Left ventricle myocardium inferior (tissue), 1 donor: Measurements from ENCODE around the gene CTF1. TPM values are rescaled to one million over a fixed set of nuclear protein-coding genes. Genes with fewer than 3 reads are reported as not detected.

Experiments used
- DNase-seq: peaks from one replicate; pipeline ENCODE4 v3.0.0-alpha.2; 2020
- H3K27ac ChIP-seq: fragments of 200-600 bp; replicated peaks from 2 replicates; pipeline ENCODE4 v1.8.0; 2021
- H3K27me3 ChIP-seq: fragments of 200-600 bp; 2 replicates; pipeline ENCODE4 v1.8.0; 2021; ENCODE audit warnings: low read depth
- H3K36me3 ChIP-seq: fragments of 200-600 bp; 2 replicates; pipeline ENCODE4 v1.8.0; 2021
- H3K4me1 ChIP-seq: fragments of 200-600 bp; 2 replicates; pipeline ENCODE4 v1.8.0; 2021
- H3K4me3 ChIP-seq: fragments of 200-600 bp; 2 replicates; pipeline ENCODE4 v1.8.0; 2021; ENCODE audit warnings: mild to moderate bottlenecking, moderate library complexity
- H3K9me3 ChIP-seq: fragments of 200-600 bp; replicated peaks from 2 replicates; pipeline ENCODE4 v1.8.0; 2021
- CTCF ChIP-seq: fragments of 200-600 bp; IDR thresholded peaks from 2 replicates; pipeline ENCODE4 v1.8.0; 2021; ENCODE audit warnings: antibody characterized with exemption, mild to moderate bottlenecking, borderline replicate concordance
- intact Hi-C: fragments of 100-400 bp; cut with micrococcal nuclease; formaldehyde crosslinking; loops from one replicate; pipeline ENCODE4 v1.11.0; 2022
- long read RNA-seq: library from polyadenylated mRNA; unstranded; transcript quantifications from one replicate; pipeline ENCODE4 v2.0.0, GENCODE V29; 2021
- total RNA-seq: library from RNA; stranded (reverse); fragmentation: NEBNext Ultra II Directional; extraction: Animal tissue kit (Norgen Biotek cat#: 25700); gene quantifications from one replicate; pipeline ENCODE4 v1.2.1, GENCODE V29; 2021
- donor health status: DM: no; HTN: yes; CAD: no; lungs with severe emphysema.

Gene CTF1
- 9.6 TPM for total RNA-seq
- long read RNA-seq, transcript CTF1-201 (3 exons, 1,664 nt), result major isoform, 18 of 28 reads
- long read RNA-seq, partial matches to known transcripts, result 3 of 28 reads
- long read RNA-seq, other reads (novel, unspliced or antisense), result 5 of 28 reads

- intact Hi-C loops, result no loop called here
- DNase-seq, result peak; percentile 83
- no peak for TF ChIP-seq CTCF
- peak within 1 kb of the TSS; percentile 76 for H3K4me3 ChIP-seq
- no peaks in the 10 kb centered on the region for H3K27me3 ChIP-seq
- peak within 1 kb of the TSS; percentile 98 for H3K27ac ChIP-seq
- peaks cover 56% of the 10 kb centered on the region for H3K4me1 ChIP-seq
- H3K36me3 ChIP-seq, result peaks cover 11% of the 10 kb centered on the region
- H3K9me3 ChIP-seq, result no peaks in the 10 kb centered on the region
Observed at GRCh38 chr16:30896261-30896888, at the start of gene CTF1. TSS of gene CTF1 (plus strand) at chr16:30896614. CDS start at chr16:30896644, 30 bp downstream.

GRCh38 chr16:30846649-30847402 lies 49.6 kb upstream of the CTF1 start:
- Histone ChIP-seq H3K36me3 (peaks cover 5% of the 10 kb centered on the region), H3K27ac (peak overlapping the region; percentile 45), H3K4me3 (no peak overlapping the region), H3K4me1 (peaks cover 27% of the 10 kb centered on the region), H3K9me3 (no peaks in the 10 kb centered on the region), H3K27me3 (no peaks in the 10 kb centered on the region)
- intact Hi-C loops, result loop anchor here (10.0 kb wide), 1 partner anchor 58 kb away; no protein-coding TSS in a partner anchor
- TF ChIP-seq CTCF, result no peak
- DNase-seq, result no peak

GRCh38 chr16:30850246-30850645 lies 46.2 kb upstream of the CTF1 start:
- Histone ChIP-seq H3K27ac (no peak overlapping the region), H3K27me3 (no peaks in the 10 kb centered on the region), H3K36me3 (peaks cover 7% of the 10 kb centered on the region), H3K4me3 (no peak overlapping the region), H3K9me3 (no peaks in the 10 kb centered on the region), H3K4me1 (peaks cover 25% of the 10 kb centered on the region)
- TF ChIP-seq CTCF, result no peak
- intact Hi-C loops, result no loop called here
- DNase-seq, result no peak

GRCh38 chr16:30853758-30854157 lies 42.7 kb upstream of the CTF1 start:
- no peak overlapping the region for H3K27ac ChIP-seq
- no peak for DNase-seq
- H3K9me3 ChIP-seq, result no peaks in the 10 kb centered on the region
- no peak for TF ChIP-seq CTCF
- no peak overlapping the region for H3K4me3 ChIP-seq
- H3K27me3 ChIP-seq, result no peaks in the 10 kb centered on the region
- intact Hi-C loops, result no loop called here
- H3K4me1 ChIP-seq, result peaks cover 15% of the 10 kb centered on the region
- H3K36me3 ChIP-seq, result peaks cover 7% of the 10 kb centered on the region

- intact Hi-C loops, result no loop called here
- Histone ChIP-seq H3K27ac (no peak overlapping the region), H3K4me1 (peaks cover 15% of the 10 kb centered on the region), H3K9me3 (no peaks in the 10 kb centered on the region), H3K4me3 (no peak overlapping the region), H3K36me3 (no peaks in the 10 kb centered on the region), H3K27me3 (no peaks in the 10 kb centered on the region)
- TF ChIP-seq CTCF, result no peak
- no peak for DNase-seq
Observed at GRCh38 chr16:30858111-30858495, 38.3 kb upstream of the CTF1 start.
